Keratinocyte (primary cell): ENCODE results near the gene FYTTD1. TPM values are rescaled to one million over a fixed set of nuclear protein-coding genes. Genes with fewer than 3 reads are reported as not detected.

Experiments used
- DNase-seq: peaks from one replicate; pipeline ENCODE4 v3.0.0-alpha.2; 2011; ENCODE audit warnings: low read depth, missing footprints, low spot score
- FAIRE-seq: peaks from 2 replicates; lab custom pipeline; 2011; peaks lifted over from hg19 to GRCh38; lab: Jason Lieb, UNC
- H2AFZ ChIP-seq: 2 replicates; pipeline ENCODE4 v1.6.0; 2012; ENCODE audit warnings: low read length, control low read depth, inconsistent platforms; ENCODE audit not compliant: control insufficient read depth
- H3K27ac ChIP-seq: 2 replicates; pipeline ENCODE4 v1.5.1; 2011; ENCODE audit warnings: low read length; ENCODE audit not compliant: control insufficient read depth, insufficient read depth
- H3K27me3 ChIP-seq: 3 replicates; pipeline ENCODE4 v1.6.0; 2011; ENCODE audit warnings: low read length; ENCODE audit not compliant: control insufficient read depth, insufficient read depth; ENCODE audit errors: extremely low read depth
- H3K36me3 ChIP-seq, 2 experiments: 2 replicates in 1 of 2; 3 replicates in 1 of 2; pipeline ENCODE4 v1.5.1; 2011; ENCODE audit warnings: low read length in 2 of 2, mild to moderate bottlenecking in 1 of 2; ENCODE audit not compliant: control insufficient read depth in 2 of 2, insufficient read depth in 2 of 2; ENCODE audit errors: extremely low read depth in 1 of 2
- H3K4me1 ChIP-seq: 3 replicates; pipeline ENCODE4 v1.5.1; 2011; ENCODE audit warnings: low read length; ENCODE audit not compliant: control insufficient read depth, insufficient read depth; ENCODE audit errors: extremely low read depth
- H3K4me2 ChIP-seq: 3 replicates; pipeline ENCODE4 v1.6.0; 2011; ENCODE audit warnings: low read depth, low read length; ENCODE audit not compliant: control insufficient read depth, insufficient read depth; ENCODE audit errors: extremely low read depth
- H3K4me3 ChIP-seq, 3 experiments: fragments of 200-600 bp in 1 of 3; sonication (generic) in 1 of 3; 2 replicates in 2 of 3; 3 replicates in 1 of 3; pipeline ENCODE4 v1.5.1; 2011 to 2016; ENCODE audit warnings: low read length in 3 of 3, mild to moderate bottlenecking in 3 of 3, control low read depth in 2 of 3, inconsistent platforms in 1 of 3, low read depth in 1 of 3, mixed read lengths in 1 of 3, mixed run types in 1 of 3, moderate library complexity in 1 of 3; ENCODE audit not compliant: control insufficient read depth in 2 of 3, insufficient read depth in 2 of 3; ENCODE audit errors: extremely low read depth in 1 of 3
- H3K79me2 ChIP-seq: 2 replicates; pipeline ENCODE4 v1.6.0; 2012; ENCODE audit warnings: low read length; ENCODE audit not compliant: control insufficient read depth, insufficient read depth
- H3K9ac ChIP-seq: 3 replicates; pipeline ENCODE4 v1.6.0; 2011; ENCODE audit warnings: low read length; ENCODE audit not compliant: control insufficient read depth, insufficient read depth; ENCODE audit errors: extremely low read depth
- H3K9me1 ChIP-seq: 3 replicates; pipeline ENCODE4 v1.6.0; 2011; ENCODE audit warnings: low read length; ENCODE audit not compliant: control insufficient read depth, insufficient read depth; ENCODE audit errors: extremely low read depth
- H3K9me3 ChIP-seq: 2 replicates; pipeline ENCODE4 v1.5.1; 2012; ENCODE audit warnings: low read depth, low read length; ENCODE audit not compliant: control insufficient read depth
- H4K20me1 ChIP-seq: 3 replicates; pipeline ENCODE4 v1.6.0; 2011; ENCODE audit warnings: low read length; ENCODE audit not compliant: control insufficient read depth, insufficient read depth; ENCODE audit errors: extremely low read depth
- CTCF ChIP-seq, 3 experiments: IDR thresholded peaks in 1 of 3; conservative IDR thresholded peaks in 1 of 3; optimal IDR thresholded peaks in 1 of 3; 2 replicates in 2 of 3; 3 replicates in 1 of 3; pipeline versions ENCODE3 to v1.5.1; 2011; ENCODE audit warnings: low read length in 3 of 3, mild to moderate bottlenecking in 3 of 3, moderate library complexity in 2 of 3, control low read depth in 1 of 3, inconsistent platforms in 1 of 3; ENCODE audit not compliant: insufficient read depth in 2 of 3; ENCODE audit errors: extremely low read depth in 1 of 3
- EZH2 ChIP-seq: IDR thresholded peaks from one replicate; pipeline ENCODE4 v1.6.1; 2012; ENCODE audit warnings: inconsistent platforms, mild to moderate bottlenecking, low read length, moderate library complexity
- dilution Hi-C: fragments of 300-500 bp; cut with MboI; formaldehyde crosslinking; loops from one replicate; pipeline ENCODE4 v1.7.0; 2020; ENCODE audit warnings: low sequenced_read_pairs; ENCODE audit not compliant: extremely low pct_ligation_motif_present
- polyA plus RNA-seq, 5 experiments: library from polyadenylated mRNA; depleted of rRNA in 3 of 5; stranded (reverse) in 3 of 5; stranded (forward) in 1 of 5; unstranded in 1 of 5; fragments of >200 nt; gene quantifications; 1 replicate in 1 of 5; 2 replicates in 3 of 5; 3 replicates in 1 of 5; pipeline versions ENCODE4 v1.2.1 to v1.2.3, GENCODE V29; 2011 to 2012; ENCODE audit warnings: missing spikeins in 2 of 5, low read depth in 1 of 5, low replicate concordance in 1 of 5

FYTTD1 gene
- polyA plus RNA-seq, 1 donor (not counting 4 experiments of a cell fraction or from before 2014, with no cell fraction given), result 48.0 TPM

GRCh38 chr3:197733042-197733441 is 16.6 kb upstream of the FYTTD1 start:
- H3K9me3 ChIP-seq, result no peaks in the 10 kb centered on the region
- FAIRE-seq (no peak), DNase-seq (no peak)
- H3K4me1 ChIP-seq, result peaks cover 30% of the 10 kb centered on the region
- peaks cover 53% of the 10 kb centered on the region for H3K79me2 ChIP-seq
- no peak overlapping the region for H3K27ac ChIP-seq
- H3K9me1 ChIP-seq, result no peaks in the 10 kb centered on the region
- H3K9ac ChIP-seq, result no peak overlapping the region
- H4K20me1 ChIP-seq, result no peaks in the 10 kb centered on the region
- TF ChIP-seq CTCF (optimal IDR thresholded peaks at IDR 0.05 in 1 of 3, IDR thresholded peaks at IDR 0.05 in 1 of 3, conservative IDR thresholded peaks at IDR 0.05 in 1 of 3; ENCODE audit: extremely low read depth in 1 of 3, insufficient read depth in 2 of 3, low read length in 3 of 3), result no peak
- no peak for TF ChIP-seq EZH2
- dilution Hi-C loops, result no loop called here
- H3K4me2 ChIP-seq, result no peak overlapping the region
- H2AFZ ChIP-seq, result no peak overlapping the region
- no peak overlapping the region for H3K4me3 ChIP-seq
- no peaks in the 10 kb centered on the region for H3K27me3 ChIP-seq
- peaks cover 0 to 6% of the 10 kb centered on the region in 2 experiments for H3K36me3 ChIP-seq

GRCh38 chr3:197734667-197735318 is 14.9 kb upstream of the FYTTD1 start:
- Histone ChIP-seq H3K4me1 (peaks cover 28% of the 10 kb centered on the region), H3K4me2 (peak overlapping the region; percentile 10)

More at GRCh38 chr3:197734667-197735318, 14.9 kb upstream of the FYTTD1 start:
- Histone ChIP-seq H3K36me3 (peaks cover 0 to 6% of the 10 kb centered on the region in 2 experiments), H3K9me1 (no peaks in the 10 kb centered on the region), H3K9me3 (no peaks in the 10 kb centered on the region), H3K79me2 (peaks cover 42% of the 10 kb centered on the region), H3K27me3 (no peaks in the 10 kb centered on the region), H2AFZ (no peak overlapping the region), H3K9ac (no peak overlapping the region), H4K20me1 (no peaks in the 10 kb centered on the region), H3K4me3 (no peak overlapping the region), H3K27ac (no peak overlapping the region)
- FAIRE-seq (no peak), DNase-seq (no peak)
- dilution Hi-C loops, result no loop called here
- no peak for TF ChIP-seq EZH2
- no peak for TF ChIP-seq CTCF (optimal IDR thresholded peaks at IDR 0.05 in 1 of 3, IDR thresholded peaks at IDR 0.05 in 1 of 3, conservative IDR thresholded peaks at IDR 0.05 in 1 of 3; ENCODE audit: extremely low read depth in 1 of 3, insufficient read depth in 2 of 3, low read length in 3 of 3)
